Measurements from ENCODE around the gene ASB16. TPM values are rescaled to one million over a fixed set of nuclear protein-coding genes. Genes with fewer than 3 reads are reported as not detected.

ASB16 gene
- total RNA-seq, 1 experiment from 2014 or later: 0.37 TPM

GRCh38 chr17:44197980-44198720 lies 27.6 kb downstream of the ASB16 start:
- Histone ChIP-seq H3K27me3 (ENCODE audit: insufficient read depth, low read length) (no peaks in the 10 kb centered on the region), H4K20me1 (ENCODE audit: insufficient read depth) (no peaks in the 10 kb centered on the region), H2AFZ (ENCODE audit: low read depth, low read length, poor library complexity, severe bottlenecking) (no peak overlapping the region), H3K79me2 (ENCODE audit: insufficient read depth, low read length) (peaks cover 25% of the 10 kb centered on the region), H3K9me3 (ENCODE audit: control insufficient read depth in 1 of 2, insufficient read depth in 1 of 2, low read depth in 1 of 2, low read length in 2 of 2) (no peaks in the 10 kb centered on the region), H3K4me2 (ENCODE audit: low read length) (peak overlapping the region; percentile 88), H3K4me3 (replicated peaks in 1 of 2; ENCODE audit: low read depth in 1 of 2, low read length in 2 of 2) (peak overlapping the region; percentile 81 to 88), H3K9me2 (ENCODE audit: insufficient read depth) (no peaks in the 10 kb centered on the region), H3K36me3 (ENCODE audit: control insufficient read depth in 1 of 2, insufficient read depth in 2 of 2, low read length in 2 of 2) (peaks cover 24 to 30% of the 10 kb centered on the region in 2 experiments), H3K9ac (ENCODE audit: low read length) (peak overlapping the region; percentile 94), H3K4me1 (ENCODE audit: control insufficient read depth in 1 of 2, insufficient read depth in 2 of 2, low read length in 2 of 2) (peaks cover 21 to 27% of the 10 kb centered on the region in 2 experiments), H3K27ac (ENCODE audit: low read depth, low read length) (peak overlapping the region; percentile 98)
- ChIA-PET CTCF (no interaction called here), POLR2A (interaction anchor here (0.6 to 0.8 kb wide), 3 partner anchors 10 to 148 kb away, joined by 3 to 4 read pairs (median 3); no protein-coding TSS in a partner anchor), RAD21 (ENCODE audit: low non-redundant PET in 1 of 2, low total read pairs in 2 of 2, uncharacterized antibody in 2 of 2, unreplicated experiment in 2 of 2) (interaction anchor here in 1 of 2 experiments (0.9 kb wide), 1 partner anchor 20 kb away, joined by 3 read pairs; no protein-coding TSS in a partner anchor)
- TSS peak; percentile 48 for BruUV-seq (replicated peaks)
- peak; percentile 43 for ATAC-seq
- intact Hi-C loops (cut with micrococcal nuclease): no loop called here
- DNase-seq (ENCODE audit: low read depth, low spot score): peak; percentile 57
- TF ChIP-seq MAX (IDR thresholded peaks at IDR 0.05): no peak
- no peak for TF ChIP-seq SP1 (IDR thresholded peaks at IDR 0.05; ENCODE audit: low read depth)
- no peak for TF ChIP-seq ZBTB33 (IDR thresholded peaks at IDR 0.05; ENCODE audit: extremely low read depth, insufficient replicate concordance, low read length)
- no peak for TF ChIP-seq JUND (IDR thresholded peaks at IDR 0.05)
- no peak for TF ChIP-seq REST (IDR thresholded peaks at IDR 0.05; ENCODE audit: low read depth)
- TF ChIP-seq RAD21 (IDR thresholded peaks at IDR 0.05; ENCODE audit: low read depth): peak; percentile 61
- no peak for TF ChIP-seq SRF (IDR thresholded peaks at IDR 0.05; ENCODE audit: low read depth)
- peak; percentile 73 for TF ChIP-seq POLR2AphosphoS5 (IDR thresholded peaks at IDR 0.05; ENCODE audit: low read depth, low read length)
- TF ChIP-seq CBX3 (IDR thresholded peaks at IDR 0.05; ENCODE audit: low read depth): no peak
- TF ChIP-seq EGR1 (IDR thresholded peaks at IDR 0.05; ENCODE audit: low read depth): peak; percentile 81
- TF ChIP-seq POLR2A (IDR thresholded peaks at IDR 0.05; ENCODE audit: borderline replicate concordance, extremely low read depth, insufficient read depth, insufficient read length): no peak
- no peak for TF ChIP-seq SIN3A (IDR thresholded peaks at IDR 0.05; ENCODE audit: low read depth)
- TF ChIP-seq CEBPB (IDR thresholded peaks at IDR 0.05; ENCODE audit: low read depth): no peak
- TF ChIP-seq EZH2phosphoT487 (IDR thresholded peaks at IDR 0.05; ENCODE audit: borderline replicate concordance): no peak
- peak in 2 of 3 experiments; percentile 26 to 55; a peak in 3 of 6 replicates for TF ChIP-seq CTCF (IDR thresholded peaks at IDR 0.05 in 2 of 3, conservative IDR thresholded peaks at IDR 0.05 in 1 of 3; ENCODE audit: borderline replicate concordance in 1 of 3, insufficient read depth in 1 of 3, low read depth in 2 of 3, low read length in 2 of 3)
- no peak for TF ChIP-seq EZH2 (IDR thresholded peaks at IDR 0.05)
- TF ChIP-seq FOSL1 (IDR thresholded peaks at IDR 0.05; ENCODE audit: low read depth): no peak
- no peak for TF ChIP-seq TCF7L2 (IDR thresholded peaks at IDR 0.05; ENCODE audit: borderline replicate concordance, extremely low read depth, insufficient read depth, insufficient read length)
- TF ChIP-seq ATF3 (IDR thresholded peaks at IDR 0.05): no peak
- TF ChIP-seq ELF1 (IDR thresholded peaks at IDR 0.05; ENCODE audit: borderline replicate concordance, low read depth): no peak

Data from HCT116 (cell line).